T-helper 1 cell (primary cell): ENCODE results near the gene TPMT.

Experiments
- DNase-seq, 5 donors: peaks; one replicate each; pipeline ENCODE4 v3.0.0-alpha.2; 2012 to 2020

TPMT gene

DNA sequence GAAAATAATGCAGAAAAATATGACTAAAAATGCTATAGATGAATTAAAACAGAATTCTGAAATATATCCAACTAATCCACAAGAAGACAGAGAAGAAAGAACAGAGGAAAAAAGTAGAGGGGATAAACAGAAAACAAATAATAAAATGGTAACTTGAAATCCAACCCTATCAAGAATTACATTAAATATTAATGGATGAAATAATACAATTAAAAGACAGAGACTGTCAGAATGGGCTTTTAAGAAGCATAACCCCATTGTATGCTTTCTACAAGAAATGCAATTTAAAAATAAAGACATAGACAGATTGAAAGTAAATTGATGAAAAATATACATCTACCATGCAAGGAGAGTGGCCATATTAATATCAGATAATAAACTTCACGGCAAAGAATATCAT lies 47.8 kb downstream of the TPMT start:
- DNase-seq = no peak

DNA sequence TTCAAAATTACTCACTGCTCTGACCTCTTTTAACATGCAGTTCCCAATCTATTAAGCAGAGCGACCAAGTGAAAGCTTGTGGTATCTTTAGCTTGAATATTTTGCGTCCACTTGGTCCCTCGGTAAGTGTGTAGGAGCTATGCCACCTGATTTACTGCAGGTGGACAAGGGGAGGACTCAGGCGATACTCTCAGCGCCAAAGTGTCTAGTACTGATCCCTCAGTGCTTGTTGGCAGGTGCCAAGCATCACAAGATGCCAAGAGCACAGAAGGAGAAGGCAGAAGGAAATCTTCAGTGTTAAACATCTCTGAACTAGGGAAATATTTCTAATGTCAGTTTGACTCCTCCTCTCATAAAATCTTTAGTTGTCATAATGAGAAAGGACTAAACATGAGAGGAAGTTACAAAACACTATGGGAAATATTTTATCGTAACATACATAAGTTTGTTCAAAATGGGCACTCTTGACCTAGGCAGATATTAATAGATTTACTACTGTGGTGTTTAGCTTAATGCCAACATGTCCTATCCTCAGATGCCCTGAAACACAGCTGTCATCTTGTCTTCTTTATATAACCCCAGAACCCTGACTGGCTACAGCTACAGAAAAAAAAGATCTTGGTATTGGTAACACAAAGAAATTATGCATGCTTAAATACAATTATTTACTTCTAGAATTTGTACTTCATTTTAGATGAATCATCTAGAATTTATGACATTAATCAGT lies 51.9 kb downstream of the TPMT start:
- no peak for DNase-seq

- DNase-seq = no peak
Observed at GRCh38 chr6:18101873-18102272, 53.0 kb downstream of the TPMT start.

DNA sequence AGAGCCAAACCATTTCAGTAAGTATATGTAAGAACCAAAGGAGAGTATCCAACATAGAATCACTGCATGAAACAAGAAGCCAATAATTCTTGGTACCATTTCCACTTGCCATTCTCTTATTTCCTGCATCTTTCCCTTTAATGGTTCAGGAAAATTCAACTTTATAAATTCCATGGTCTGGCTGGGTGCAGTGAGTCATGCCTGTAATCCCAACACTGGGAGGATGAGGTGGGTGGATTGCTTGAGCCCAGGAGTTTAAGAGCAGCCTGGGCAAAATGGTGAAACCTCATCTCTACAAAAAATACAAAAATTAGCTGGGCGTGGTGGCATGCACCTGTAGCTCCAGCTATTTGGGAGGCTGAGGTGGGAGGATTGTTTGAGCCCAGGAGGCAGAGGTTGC lies 53.6 kb downstream of the TPMT start:
- DNase-seq = no peak

- DNase-seq = no peak
Observed at GRCh38 chr6:18100296-18100695, 54.6 kb downstream of the TPMT start.

DNA sequence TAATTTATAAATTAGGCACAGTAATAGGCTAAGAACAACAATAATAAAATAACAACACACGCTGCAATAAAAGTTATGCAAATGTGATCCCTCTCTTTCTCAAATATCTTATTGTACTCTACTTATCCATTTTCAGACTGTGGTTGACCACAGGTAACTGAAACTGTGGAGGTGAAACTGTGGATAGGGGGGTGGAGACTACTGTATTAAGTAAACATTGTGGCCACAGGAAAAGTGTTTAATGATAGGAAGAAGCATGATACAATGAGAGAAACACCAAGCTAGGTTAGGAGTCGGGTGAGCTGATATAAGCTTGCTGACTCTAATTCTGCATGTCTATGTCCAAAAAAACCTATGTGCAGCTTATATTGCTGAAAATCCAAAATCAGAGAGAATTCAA lies 55.4 kb downstream of the TPMT start:
- DNase-seq = no peak

GRCh38 chr6:18096423-18096822 lies 58.5 kb downstream of the TPMT start:
- no peak for DNase-seq

GRCh38 chr6:18091382-18091781 lies 63.5 kb downstream of the TPMT start:
- DNase-seq = no peak

- DNase-seq = no peak
Observed at GRCh38 chr6:18090349-18090786, 64.5 kb downstream of the TPMT start.

DNA sequence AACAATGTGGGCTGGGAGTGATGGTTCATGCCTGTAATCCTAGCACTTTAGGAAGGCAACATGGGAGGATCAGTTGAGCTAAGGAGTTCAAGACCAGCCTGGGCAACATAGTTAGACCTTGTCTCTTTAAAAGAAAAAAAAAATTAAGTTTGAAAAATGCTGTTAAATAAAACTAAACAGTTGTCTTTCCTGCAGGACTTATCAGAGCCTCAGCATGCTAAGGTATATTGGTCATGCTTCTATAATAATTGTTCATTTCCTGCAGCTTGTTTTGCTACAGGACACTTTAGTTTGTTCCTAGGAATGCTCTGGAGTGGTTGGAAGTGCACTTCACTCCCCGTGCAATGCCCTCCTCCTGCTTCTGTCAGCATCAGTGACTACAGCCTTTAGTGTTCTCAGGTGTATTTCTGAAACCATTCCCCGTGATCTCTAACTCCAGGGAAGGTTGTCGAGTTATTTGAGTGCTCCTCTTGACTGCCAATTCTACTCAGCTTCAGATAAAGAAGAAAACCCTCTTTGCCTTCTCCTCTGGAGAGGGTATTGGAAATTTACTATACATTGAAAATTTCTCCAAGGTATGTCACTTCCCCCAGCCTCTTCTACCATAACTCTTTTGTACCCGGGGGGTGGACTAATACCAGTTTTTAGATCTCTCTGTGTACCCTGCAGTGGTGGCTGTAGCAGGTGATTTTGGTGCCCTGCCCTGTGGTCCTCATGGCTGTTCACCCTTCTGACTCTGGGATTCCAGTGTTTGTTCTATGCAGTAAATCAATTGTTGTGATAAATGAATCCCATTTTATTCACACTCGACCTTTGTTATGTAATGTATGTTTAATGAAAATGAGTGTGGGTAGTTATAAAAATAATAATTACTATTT lies 66.2 kb downstream of the TPMT start:
- DNase-seq = no peak

- DNase-seq = no peak
Observed at GRCh38 chr6:18087396-18088165, 67.3 kb downstream of the TPMT start.

GRCh38 chr6:18081025-18081668 lies 73.7 kb downstream of the TPMT start:
- DNase-seq = no peak

- no peak for DNase-seq
Observed at GRCh38 chr6:18080544-18080943, 74.3 kb downstream of the TPMT start.

- DNase-seq = no peak
Observed at GRCh38 chr6:18078866-18079265, 76.0 kb downstream of the TPMT start.
